Activated CD4-positive, alpha-beta T cell treated with anti-CD3 and anti-CD28 coated beads, Interleukin-2, Interleukin-4, amounts not matched to agents 100 ng/mL and 50 ng/mL, durations not matched to agents 16 hours and 8 hours (primary cell): ENCODE data around the gene FGF4.

Experiments
- DNase-seq: peaks from one replicate; pipeline ENCODE4 v3.0.0-alpha.2; 2020; ENCODE audit warnings: low spot score

Gene FGF4

DNA sequence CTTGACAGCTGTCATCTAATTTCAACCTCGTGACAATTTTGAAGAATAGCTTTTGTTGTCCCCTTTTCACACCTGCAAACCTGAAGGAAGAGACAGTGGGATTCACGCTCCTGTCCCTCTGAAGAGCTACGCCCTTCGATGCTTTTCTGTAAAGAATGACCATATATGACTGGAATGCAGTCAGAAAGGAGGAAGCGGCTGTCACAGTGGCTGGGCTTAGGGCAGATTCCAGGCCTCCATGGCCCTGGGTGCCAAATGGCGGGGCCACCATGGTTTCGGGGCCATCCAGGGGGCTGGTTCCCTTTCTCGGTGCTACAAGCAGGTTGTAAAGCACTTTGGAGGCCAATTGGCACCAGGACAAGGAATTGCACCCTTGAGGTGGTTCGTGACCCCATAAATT lies 49.1 kb downstream of the FGF4 start:
- DNase-seq: no peak

DNA sequence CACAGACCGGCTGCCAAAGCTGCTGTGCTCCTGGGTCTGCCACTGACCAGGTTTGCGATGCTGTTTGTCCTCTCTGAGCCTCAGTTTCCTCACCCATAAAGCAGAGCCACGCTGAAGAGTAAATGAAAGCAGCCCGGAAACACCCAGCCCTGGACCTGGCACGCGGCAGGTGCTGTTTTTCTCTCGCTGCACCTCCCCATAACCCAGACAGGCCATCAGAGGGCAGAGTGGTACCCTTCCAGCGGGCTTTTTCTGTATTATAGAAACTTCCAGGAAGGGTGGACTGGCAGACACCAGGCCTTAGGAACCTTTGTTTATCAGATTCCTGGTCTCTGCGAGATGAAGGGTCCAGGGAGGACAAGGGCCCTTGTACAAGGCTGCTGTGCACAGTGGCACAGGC lies 53.4 kb downstream of the FGF4 start:
- no peak for DNase-seq

DNA sequence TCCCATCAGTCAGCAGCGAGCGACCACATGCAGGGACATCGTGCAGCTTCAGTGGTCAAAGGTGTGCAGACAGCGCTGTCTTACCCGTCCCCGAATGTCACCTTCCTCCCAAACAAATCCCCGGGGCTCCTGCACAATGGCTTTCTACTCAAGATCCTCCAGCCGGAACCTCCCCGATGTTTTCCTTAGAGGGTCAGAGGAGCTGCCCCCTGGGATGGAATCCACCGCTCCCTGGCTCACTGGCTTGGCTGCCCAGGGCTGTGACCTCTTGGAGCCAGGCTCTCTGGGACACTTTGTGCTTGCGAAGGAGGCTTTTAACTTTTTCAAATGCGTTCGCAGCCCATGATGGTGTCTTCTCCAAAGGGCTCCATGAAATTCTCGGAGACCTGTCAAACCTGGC lies 54.0 kb downstream of the FGF4 start:
- no peak for DNase-seq
